SU-DHL-6 (cell line): ENCODE data around the gene RPTOR.

Source experiments
- H2AFZ ChIP-seq: fragments of 200-600 bp; sonication (generic); 2 replicates; pipeline ENCODE4 v1.6.1; 2014; ENCODE audit warnings: low read depth, mild to moderate bottlenecking, moderate library complexity, mixed read lengths, antibody characterized with exemption, low read length; ENCODE audit not compliant: severe bottlenecking
- H3F3A ChIP-seq: fragments of 200-600 bp; shearing (Covaris generic); 2 replicates; pipeline ENCODE4 v1.6.0; 2016; ENCODE audit warnings: antibody characterized with exemption, mild to moderate bottlenecking; ENCODE audit not compliant: insufficient read depth
- H3K27ac ChIP-seq: fragments of 200-600 bp; sonication (generic); 2 replicates; pipeline ENCODE4 v1.5.1; 2016; ENCODE audit warnings: low read depth, mild to moderate bottlenecking, low read length, moderate library complexity, mixed read lengths
- H3K27me3 ChIP-seq: fragments of 200-600 bp; sonication (generic), shearing (Covaris generic); 2 replicates; pipeline ENCODE4 v1.6.0; 2014; ENCODE audit warnings: mild to moderate bottlenecking, low read length
- H3K36me3 ChIP-seq: fragments of 200-600 bp; sonication (generic); 2 replicates; pipeline ENCODE4 v1.6.1; 2014; ENCODE audit warnings: mild to moderate bottlenecking, low read length, mixed read lengths
- H3K4me2 ChIP-seq: fragments of 300-600, 200-600 bp; shearing (Covaris generic), sonication (generic); 2 replicates; pipeline ENCODE4 v1.6.0; 2014; ENCODE audit warnings: low read length, low read depth, mild to moderate bottlenecking; ENCODE audit not compliant: poor library complexity, severe bottlenecking
- H3K4me3 ChIP-seq: fragments of 200-600 bp; sonication (generic); 2 replicates; pipeline ENCODE4 v1.5.1; 2014; ENCODE audit warnings: antibody characterized with exemption, low read length, mild to moderate bottlenecking, mixed read lengths; ENCODE audit not compliant: insufficient read depth, poor library complexity, severe bottlenecking
- H3K79me2 ChIP-seq: fragments of 200-600 bp; sonication (generic); 2 replicates; pipeline ENCODE4 v1.6.1; 2014; ENCODE audit warnings: mild to moderate bottlenecking, low read length, moderate library complexity; ENCODE audit not compliant: insufficient read depth
- H3K9ac ChIP-seq: fragments of 200-600 bp; sonication (generic); 2 replicates; pipeline ENCODE4 v1.7.0; 2014; ENCODE audit warnings: mild to moderate bottlenecking, low read length
- H3K9me2 ChIP-seq: fragments of 200-600 bp; sonication (generic); replicated peaks from 2 replicates; pipeline ENCODE4 v1.6.1; 2014; ENCODE audit warnings: low read length; ENCODE audit not compliant: insufficient read depth
- H3K9me3 ChIP-seq: fragments of 200-600 bp; sonication (generic); 2 replicates; pipeline ENCODE4 v1.6.1; 2014; ENCODE audit warnings: low read length, mixed read lengths; ENCODE audit not compliant: insufficient read depth
- H4K20me1 ChIP-seq: fragments of 200-600 bp; sonication (generic); 2 replicates; pipeline ENCODE4 v1.6.1; 2014; ENCODE audit warnings: low read depth, mild to moderate bottlenecking, antibody characterized with exemption, low read length, moderate library complexity, mixed read lengths
- EZH2phosphoT487 ChIP-seq: fragments of 200-600 bp; sonication (generic), shearing (Covaris generic); conservative IDR thresholded peaks from 2 replicates; pipeline ENCODE4 v1.6.1; 2018; ENCODE audit warnings: mild to moderate bottlenecking, antibody characterized with exemption, low read length, moderate library complexity, mixed read lengths
- TF ChIP-seq, protein P1 (sequence below): fragments of 200-600 bp; sonication (generic); IDR thresholded peaks from one replicate; pipeline ENCODE4 v1.5.1; 2017; ENCODE audit warnings: antibody characterized with exemption, mild to moderate bottlenecking, low read length, moderate library complexity; ENCODE audit not compliant: insufficient read depth, poor library complexity, severe bottlenecking

Gene RPTOR

DNA sequence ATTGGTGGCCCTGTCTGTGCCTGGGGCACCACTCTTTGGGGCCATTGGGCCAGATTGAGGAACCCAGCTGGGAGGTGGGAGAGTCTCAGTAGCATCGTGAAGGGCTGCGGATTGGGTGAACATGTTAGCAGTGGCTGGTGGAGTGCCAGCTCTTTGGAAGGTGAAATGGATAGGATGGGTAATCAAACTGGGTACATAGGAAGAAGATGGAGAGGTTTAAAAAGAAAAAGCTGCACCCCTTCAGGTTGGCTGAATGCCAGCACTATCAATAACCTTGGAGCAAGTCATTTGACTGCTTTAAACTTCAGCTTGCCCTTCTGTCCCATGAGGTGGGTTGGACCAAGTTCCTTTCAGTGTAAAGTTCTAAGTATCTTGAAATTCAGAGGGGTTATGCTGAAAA lies 95.0 kb downstream of the RPTOR start:
- Histone ChIP-seq H3F3A (no peaks in the 10 kb centered on the region), H3K36me3 (no peaks in the 10 kb centered on the region), H3K9me3 (no peaks in the 10 kb centered on the region), H3K27ac (no peak overlapping the region), H3K9me2 (no peaks in the 10 kb centered on the region), H3K79me2 (peaks cover 17% of the 10 kb centered on the region), H3K4me2 (no peak overlapping the region), H3K27me3 (no peaks in the 10 kb centered on the region), H4K20me1 (no peaks in the 10 kb centered on the region), H3K4me3 (no peak overlapping the region), H3K9ac (no peak overlapping the region), H2AFZ (no peak overlapping the region)
- TF ChIP-seq, protein P1, sequence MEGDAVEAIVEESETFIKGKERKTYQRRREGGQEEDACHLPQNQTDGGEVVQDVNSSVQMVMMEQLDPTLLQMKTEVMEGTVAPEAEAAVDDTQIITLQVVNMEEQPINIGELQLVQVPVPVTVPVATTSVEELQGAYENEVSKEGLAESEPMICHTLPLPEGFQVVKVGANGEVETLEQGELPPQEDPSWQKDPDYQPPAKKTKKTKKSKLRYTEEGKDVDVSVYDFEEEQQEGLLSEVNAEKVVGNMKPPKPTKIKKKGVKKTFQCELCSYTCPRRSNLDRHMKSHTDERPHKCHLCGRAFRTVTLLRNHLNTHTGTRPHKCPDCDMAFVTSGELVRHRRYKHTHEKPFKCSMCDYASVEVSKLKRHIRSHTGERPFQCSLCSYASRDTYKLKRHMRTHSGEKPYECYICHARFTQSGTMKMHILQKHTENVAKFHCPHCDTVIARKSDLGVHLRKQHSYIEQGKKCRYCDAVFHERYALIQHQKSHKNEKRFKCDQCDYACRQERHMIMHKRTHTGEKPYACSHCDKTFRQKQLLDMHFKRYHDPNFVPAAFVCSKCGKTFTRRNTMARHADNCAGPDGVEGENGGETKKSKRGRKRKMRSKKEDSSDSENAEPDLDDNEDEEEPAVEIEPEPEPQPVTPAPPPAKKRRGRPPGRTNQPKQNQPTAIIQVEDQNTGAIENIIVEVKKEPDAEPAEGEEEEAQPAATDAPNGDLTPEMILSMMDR, result no peak
- TF ChIP-seq EZH2phosphoT487, result no peak

DNA sequence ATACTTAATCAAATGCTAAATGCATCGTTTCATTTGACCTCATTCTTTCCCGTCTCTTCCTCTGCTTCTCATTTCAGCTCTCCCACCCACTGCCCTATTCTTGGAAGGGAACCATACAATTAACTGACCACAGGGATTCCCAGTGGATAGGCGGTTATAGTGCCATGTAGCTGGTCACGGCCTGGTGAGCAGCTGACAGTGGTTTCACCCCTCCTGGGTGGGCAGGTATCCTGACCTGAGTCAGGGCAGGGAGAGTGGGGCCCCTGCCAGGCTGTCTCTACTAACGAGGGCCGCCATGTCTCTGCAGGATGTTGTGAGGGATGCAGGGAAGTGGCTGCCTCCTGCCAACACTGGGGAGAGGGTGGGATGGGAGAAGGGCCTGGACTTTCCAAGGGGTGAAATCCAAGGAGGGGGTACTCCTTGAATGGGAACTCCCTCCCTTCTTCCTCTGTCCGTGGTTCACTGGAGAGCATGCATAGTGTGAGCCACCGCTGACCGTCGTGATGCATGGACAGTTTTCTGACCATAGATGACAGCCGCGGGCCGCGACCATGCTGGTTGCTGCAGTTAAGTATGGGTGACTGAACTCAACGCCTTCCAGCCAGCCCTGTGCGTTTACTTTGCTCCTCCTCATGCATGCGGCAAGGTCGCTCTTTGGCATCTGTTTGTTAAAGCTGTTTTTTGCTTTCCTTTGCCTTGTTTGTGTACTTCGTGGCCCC lies 95.9 kb downstream of the RPTOR start:
- H3K9ac ChIP-seq, result no peak overlapping the region
- no peak overlapping the region for H3K27ac ChIP-seq
- no peak overlapping the region for H3K4me3 ChIP-seq
- no peak overlapping the region for H2AFZ ChIP-seq
- peaks cover 13% of the 10 kb centered on the region for H3K79me2 ChIP-seq
- H3K36me3 ChIP-seq, result no peaks in the 10 kb centered on the region
- H3K27me3 ChIP-seq, result no peaks in the 10 kb centered on the region
- no peak overlapping the region for H3K4me2 ChIP-seq
- no peaks in the 10 kb centered on the region for H3K9me3 ChIP-seq
- H3K9me2 ChIP-seq, result no peaks in the 10 kb centered on the region
- no peak for TF ChIP-seq EZH2phosphoT487
- TF ChIP-seq, protein P1, result no peak
- H3F3A ChIP-seq, result no peaks in the 10 kb centered on the region
- no peaks in the 10 kb centered on the region for H4K20me1 ChIP-seq

DNA sequence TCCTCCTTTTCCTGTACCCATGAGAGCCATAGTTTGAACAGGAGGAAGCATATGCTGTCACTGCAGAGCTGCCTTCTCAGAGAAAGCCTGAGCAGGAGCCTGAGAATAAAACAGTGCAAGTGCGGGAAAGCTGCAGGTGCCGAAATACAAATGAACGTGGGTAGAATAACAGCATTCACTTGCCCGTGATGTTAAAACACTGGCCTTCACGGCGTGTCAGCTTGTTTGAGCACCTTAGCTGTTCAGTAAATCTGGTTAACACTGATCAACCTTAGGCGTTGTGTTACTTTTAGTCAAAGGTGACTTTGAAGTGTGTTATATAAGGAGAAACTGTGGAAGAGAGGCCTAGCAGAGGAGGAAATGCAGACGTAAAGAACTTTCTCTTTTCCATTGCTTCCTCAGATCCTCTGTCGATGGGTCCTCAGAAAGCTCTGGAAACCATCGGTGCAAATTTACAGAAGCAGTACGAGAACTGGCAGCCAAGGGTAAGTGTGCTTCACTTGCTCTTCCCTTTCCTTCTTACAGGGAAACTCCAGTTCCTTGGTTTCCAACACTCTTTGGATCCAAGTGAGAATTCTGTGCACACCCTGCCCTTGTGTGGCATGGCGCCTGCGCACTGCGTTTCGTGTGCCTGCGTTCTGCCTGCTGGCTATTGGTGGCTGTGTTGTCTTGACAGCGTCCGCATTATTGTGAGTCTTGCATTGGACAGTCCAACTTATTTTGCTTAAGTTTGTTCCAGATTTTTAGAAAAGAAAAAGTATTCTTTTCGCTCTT lies 98.9 kb downstream of the RPTOR start:
- no peaks in the 10 kb centered on the region for H4K20me1 ChIP-seq
- H3K27me3 ChIP-seq, result no peaks in the 10 kb centered on the region
- H3K79me2 ChIP-seq, result peaks cover 24% of the 10 kb centered on the region; the same call in 1 of the 2 replicates
- H3K4me2 ChIP-seq, result no peak overlapping the region
- H3K4me3 ChIP-seq, result no peak overlapping the region
- H3K27ac ChIP-seq, result no peak overlapping the region
- no peak for TF ChIP-seq EZH2phosphoT487
- TF ChIP-seq, protein P1, result no peak
- no peaks in the 10 kb centered on the region for H3K9me2 ChIP-seq
- H3K9me3 ChIP-seq, result no peaks in the 10 kb centered on the region
- H2AFZ ChIP-seq, result no peak overlapping the region
- H3F3A ChIP-seq, result no peaks in the 10 kb centered on the region
- no peak overlapping the region for H3K9ac ChIP-seq
- H3K36me3 ChIP-seq, result no peaks in the 10 kb centered on the region
